T follicular helper cell (primary cell): ENCODE measurements around the gene TRIM17.

ENCODE experiments used
- DNase-seq: peaks from one replicate; pipeline ENCODE4 v3.0.0-alpha.2; 2020; ENCODE audit warnings: low read depth

Gene TRIM17

DNA sequence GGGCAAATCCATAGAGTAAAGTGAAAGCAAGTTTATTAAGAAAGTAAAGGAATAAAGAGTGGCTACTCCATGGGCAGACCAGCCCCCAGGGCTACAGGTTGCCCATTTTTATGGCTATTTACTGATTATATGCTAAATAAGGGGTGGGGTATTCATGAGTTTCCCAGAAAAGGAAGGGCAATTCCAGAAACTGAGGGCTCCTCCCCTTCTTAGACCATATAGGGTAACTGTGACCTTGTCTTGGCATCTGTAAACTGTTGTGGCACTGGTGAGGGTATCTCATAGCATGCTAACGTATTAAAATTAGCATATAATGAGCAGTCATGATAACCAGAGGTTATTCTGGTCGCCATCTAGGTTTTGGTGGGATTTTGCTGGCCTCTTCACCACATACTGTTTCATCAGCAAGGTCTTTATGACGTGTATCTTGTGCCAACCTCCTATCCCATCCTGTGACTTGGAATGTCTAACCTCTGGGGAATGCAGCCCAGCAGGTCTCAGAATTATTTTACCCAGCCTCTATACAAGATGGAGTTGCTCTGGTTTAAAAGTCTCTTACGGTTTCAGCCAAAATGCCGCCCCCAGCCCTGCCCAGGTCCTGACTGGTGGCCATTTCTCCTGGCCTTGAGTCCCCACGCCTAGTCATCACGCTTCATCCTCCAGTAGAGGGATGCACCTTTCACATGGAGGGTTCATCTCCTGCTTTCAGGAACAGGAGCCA is 982 bp upstream of the TRIM17 start:
- DNase-seq, result no peak

DNA sequence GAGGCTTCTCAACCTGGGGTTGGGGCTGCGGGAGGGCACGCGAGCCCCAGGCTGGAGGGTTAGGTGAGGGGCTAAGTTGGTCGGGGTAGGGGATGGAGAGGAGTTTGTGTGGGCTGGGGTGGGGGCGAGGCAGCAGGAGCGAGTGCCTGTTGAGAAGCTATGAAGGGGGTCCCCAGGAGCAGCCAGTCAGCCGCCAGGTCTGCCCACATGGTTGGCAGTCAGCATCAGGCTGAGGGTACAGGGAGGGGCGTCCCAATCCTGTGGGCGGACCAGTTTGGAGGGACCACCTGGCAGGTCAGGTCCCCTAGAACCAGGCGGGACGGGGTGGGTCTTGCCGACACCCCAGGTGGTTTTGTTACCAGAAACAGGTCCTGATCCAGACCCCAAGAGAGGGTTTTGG is 400 bp upstream of the TRIM17 start:
- no peak for DNase-seq

DNA sequence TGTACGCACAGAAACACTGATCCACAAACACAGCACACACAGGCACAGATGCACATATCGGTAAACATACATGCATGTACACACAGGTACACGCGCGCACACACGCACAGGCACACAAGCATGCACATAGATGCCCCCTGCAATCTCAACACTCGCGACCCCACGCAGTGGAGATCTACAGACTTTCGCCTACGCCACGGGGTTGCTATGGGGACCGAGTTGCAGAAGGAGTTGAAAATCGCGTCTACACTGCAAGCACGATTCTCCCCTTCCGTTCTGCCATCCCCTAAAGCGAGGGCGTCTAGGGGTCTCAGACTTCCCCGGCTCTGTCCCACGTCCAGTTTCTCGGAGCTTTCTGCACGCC is 826 bp downstream of the TRIM17 start:
- no peak for DNase-seq

DNA sequence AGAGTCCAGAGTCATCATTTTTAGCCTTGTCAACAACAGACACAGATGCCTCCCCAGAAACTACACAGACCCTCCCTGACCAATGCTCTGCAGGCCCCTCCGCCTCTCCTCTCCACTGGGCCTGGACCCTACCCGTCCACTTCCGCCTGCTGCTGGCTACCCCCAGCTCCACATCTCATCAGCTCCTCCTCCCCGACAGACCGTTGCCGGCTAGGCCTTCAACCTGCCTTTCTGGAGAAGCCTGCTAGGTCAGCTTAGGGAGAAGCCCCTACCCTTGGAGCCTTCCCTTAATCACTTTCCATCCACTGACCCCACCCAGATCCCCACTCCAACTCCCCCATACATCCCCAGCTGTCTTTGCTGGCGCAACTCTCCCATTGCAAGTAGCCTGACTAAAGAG is 1.4 kb downstream of the TRIM17 start:
- no peak for DNase-seq

DNA sequence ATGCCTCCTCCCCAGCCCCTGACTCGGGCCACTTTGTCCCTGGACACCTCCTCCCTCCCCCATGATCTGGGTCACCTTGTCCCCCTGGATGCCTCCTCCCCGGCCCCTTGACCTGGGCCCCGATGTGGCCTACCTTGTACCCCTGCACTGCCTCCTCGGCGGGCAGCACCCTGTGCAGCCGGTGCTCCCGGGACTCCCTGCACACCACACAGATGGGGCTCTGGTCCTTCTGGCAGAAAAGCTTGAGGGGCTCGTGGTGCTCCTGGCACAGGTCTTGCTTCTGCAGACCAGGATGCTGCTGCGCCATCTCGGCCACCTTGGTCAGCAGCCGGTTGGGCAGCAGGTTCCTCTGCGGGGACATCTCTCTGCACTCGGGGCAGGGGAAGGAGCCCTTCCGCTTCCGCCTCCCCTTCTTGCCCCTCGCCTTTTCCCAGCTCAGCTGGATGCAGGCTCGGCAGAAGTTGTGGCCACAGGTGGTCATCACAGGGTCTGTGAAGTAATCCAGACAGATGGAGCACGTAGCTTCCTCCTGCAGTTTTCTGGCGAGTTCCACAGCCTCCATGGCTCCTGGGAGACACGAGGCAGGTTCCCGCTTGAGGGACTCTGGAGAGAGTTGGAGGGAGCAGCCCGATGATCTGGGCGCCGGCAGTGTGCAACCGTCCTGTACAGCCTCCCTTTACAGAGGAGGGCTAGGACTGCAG is 2.0 kb downstream of the TRIM17 start:
- DNase-seq, result no peak

DNA sequence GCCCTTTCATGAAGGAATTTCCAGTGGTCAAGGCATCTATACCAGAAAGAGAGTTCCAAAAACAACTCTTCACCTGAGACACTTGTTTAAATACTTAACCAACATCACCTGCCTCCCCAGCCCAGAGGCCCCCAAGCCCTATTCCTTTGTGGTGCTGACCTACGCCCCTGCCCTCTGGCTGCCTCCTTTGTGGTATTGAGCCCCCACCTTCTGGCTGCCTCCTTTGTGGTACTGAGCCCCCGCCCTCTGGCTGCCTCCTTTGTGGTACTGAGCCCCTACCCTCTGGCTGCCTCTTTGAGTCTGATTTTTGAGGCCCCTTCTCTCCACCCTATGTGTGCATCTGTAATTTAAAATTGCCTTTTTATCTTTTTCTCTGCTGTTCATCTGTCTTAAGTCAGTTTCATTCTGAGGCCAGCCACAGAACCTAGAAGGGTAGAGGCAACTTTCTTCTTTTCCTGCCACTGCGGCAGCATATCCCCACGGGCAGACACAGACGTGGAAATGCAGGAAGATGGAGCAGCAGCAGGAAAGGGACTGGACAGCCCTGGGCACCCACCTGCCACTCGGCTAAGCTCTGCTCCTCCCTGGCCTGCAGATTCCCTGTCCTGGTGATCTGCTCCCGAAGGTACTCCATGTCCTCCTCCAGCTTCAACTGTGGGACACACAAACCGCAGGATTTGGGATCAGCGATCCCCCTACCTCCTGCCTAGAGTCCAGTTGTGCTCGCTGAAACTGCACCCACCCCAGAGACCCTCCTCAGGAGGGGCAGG is 3.2 kb downstream of the TRIM17 start:
- no peak for DNase-seq

DNA sequence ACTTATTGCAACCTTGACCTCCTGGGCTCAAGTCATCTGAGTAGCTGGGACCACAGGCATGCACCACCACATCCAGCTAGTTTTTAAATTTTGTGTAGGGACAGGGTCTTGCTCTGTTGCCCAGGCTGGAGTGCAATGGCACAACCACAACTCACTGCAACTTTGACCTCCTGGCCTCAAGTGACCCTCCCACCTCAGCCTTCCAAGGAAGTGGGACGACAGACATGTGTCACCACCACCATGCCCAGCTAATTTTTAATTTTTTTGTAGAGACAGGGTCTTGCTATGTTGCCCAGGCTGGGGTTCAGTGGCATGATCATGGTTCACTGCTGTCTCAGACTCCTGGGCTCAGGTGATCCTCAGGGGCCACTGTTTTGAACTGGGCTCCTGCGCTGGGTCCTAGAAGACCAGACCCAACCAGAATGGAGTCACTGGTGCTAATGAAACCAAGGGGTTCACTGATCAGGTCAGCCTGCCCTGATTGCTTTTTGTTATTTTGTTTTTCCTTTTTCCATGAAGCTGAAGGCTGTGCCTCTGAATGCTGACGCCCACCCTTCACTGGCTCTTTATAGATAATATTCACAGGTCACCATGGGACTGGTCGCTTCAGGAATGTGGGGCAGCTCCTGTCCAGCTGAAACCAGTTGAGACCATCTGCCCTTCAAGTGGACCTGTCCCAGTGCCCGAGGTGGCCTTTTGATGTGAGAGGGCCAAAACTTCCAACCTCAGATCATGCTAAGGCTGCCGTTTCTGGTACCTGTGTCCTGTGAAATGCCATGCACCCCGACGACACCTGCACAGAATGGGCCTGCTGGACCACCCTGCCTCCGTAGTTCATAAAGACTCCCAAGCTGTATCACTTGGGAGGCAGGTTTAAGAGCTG is 4.9 kb downstream of the TRIM17 start:
- DNase-seq, result no peak

DNA sequence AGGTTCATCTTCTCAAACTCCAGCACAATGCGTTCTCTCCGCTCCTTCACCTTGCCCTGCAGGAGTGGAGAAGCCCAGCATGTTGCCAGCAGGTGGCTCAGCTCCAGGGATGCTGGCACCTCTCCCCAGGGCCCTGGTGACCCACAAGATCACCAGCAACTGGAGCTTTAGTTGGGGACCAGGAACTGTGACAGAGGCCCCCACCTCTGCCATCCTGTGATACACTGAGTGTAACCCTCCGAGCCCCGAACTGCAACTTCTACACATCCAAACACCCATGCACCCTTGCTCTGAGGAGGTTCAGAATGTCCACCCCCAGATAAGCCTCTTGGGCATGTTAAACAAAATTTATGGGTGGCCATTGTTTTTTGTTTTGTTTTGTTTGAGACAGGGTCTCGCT is 5.5 kb downstream of the TRIM17 start:
- no peak for DNase-seq

DNA sequence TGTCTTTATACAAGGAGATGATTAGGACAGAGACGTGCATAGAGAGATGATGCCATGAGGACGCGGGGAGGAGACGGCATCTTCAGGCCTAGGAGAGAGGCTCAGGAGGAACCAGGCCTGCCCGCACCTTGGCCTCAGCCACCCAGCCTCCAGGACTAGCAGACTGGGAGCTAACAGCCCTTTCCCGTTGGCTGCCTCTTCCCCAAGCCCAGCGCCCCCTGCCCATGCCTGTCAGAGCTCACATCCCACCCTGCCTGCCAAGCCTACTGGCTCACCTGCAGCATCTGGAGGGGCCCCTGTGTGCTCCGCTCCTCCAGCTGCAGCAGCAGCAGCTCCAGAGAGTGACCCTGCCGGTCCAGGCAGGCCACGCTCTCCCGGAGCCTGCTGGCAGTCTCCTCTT is 6.0 kb downstream of the TRIM17 start:
- no peak for DNase-seq

DNA sequence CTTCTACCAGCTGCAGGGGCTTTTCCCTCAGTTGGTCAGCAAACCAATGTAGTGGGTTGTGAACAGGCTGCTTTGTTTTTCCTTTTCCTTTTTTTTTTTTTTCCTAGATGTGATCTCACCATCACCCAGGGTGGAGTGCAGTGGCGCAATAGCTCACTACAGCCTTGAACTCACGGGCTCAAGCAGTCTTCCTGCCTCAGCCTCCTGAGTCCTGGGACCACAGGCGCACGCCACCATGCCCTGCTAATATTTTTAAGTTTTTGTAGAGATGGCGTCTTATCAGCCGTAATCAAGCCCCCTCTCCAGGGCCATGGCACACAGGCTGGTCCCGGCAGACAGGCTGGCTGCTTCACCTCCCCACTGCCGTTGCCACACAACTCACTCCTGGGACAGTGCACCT is 6.6 kb downstream of the TRIM17 start:
- no peak for DNase-seq

DNA sequence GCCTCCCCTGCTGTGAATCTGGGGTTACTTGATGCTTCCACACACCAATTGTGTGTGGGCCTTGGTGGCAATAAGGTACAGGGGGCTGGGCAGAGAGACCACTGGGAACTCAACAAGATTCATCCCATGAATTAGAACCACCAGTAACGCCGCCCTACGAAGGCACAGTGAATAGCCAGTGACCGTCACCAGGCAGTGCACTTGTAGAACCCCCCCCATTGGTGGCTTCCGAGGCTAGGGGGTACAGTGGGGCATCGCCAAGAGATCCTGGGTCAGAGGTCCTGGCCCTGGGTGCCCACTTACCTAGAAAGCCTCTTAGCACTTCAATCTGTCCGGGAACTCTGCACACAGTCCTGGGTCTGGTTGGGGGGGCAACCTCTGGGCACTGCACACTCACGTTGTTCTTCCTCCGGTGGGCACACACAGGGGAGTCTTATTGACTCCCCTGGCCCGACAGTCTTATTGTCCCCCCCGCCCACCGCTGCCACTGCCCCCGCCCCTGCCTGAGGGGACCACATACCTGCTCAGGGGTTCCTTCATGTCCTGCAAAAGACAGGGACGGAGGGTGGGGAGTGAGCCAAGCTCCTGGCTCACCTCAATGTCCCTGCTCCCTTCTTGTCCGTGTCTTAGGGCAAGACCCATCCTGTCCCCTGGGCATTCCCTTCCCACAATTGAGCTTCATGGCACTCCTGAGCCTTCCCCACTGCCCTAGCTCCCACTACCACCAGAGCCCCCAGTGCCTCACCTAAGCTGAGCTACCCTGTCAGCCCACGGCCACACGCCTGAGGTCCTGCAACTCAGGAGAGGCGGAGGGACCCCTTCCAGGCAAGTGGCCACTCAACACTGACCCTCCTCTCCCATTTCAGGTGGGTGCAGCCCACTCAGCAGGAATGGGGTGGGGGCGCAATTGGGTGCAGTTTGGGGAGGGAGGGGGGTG is 7.5 kb downstream of the TRIM17 start:
- no peak for DNase-seq

DNA sequence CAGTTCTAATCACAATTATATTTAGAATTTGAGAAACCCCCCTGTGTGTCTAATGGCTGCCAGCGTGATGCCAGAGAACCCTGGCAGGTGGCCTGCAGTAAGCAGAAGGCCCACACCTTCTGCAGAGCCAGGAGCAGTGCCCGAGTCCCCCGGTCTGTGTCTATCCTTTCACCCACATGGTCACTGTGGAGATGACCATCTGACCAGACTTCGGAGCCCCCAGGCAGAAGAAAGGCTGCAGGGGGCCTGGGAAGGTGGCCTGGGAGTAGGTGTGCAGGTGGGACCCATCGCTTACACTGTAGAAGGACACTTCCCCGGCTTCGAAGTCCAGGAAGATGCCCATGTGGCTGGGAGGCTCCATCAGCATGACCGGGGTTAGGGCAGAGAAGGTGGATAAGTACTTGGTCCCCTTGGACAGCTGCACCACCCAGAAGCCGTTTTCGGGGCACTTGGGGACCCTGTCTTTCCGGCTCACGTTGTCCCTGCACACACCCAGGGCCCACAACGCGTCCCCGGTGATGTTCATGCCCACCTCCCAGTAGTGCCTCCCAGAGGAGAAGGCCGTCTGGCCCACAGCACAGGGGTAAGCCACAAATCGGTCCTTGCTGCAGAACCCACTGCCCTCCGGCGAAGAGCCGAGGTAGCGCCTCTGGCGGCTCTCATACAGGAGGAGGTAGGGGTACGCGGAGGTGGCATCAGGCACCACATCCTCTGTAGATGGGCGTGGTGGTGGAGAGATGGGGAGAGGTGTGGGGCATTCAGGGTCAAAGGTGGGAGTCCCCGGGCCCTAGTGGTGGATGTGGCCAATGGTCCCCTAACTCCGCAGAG is 8.4 kb downstream of the TRIM17 start:
- DNase-seq, result no peak

DNA sequence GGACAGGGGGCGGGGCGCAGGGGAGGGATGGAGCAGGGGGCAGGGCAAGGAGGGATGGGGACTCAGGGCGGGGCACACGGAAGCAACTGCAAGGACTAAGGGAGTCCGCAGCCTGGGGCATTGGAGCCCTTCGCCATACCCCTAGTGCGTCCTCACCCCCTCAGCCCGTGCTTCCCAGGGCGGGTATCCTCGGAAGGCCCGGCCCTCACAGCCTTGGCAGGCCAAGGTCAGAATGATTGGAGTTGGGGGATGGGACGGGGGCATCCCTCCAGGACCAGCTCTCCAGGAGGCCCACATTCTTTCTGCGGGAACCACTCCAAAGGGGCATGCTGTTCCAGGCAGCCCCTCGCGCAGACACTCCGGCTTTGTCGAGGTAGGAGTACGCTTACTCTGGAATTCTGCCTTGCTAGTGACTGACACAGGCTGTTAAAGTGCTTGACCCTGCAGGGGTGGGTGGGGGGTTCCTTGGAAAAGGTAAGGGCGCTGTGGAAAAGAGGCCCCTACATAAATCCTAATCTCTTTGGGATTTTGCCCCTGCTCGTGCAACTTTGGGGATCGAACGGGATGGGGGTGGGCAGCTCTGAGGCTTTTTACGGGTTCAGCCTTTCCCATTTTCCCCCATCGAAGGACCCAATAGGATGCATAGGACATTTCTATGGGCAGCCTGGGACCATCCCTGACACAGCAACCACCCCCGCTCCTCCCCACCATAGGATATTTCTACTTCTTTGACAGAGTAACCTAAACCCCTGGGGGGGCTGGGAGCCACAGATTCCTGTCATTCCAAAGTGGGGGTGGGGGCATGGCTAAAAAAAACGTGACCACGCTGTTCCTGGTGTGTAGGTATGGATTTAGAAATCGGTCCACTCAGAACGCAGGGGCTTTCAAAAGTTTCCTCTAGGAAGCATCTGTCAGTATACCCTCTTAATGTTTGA is 9.3 kb downstream of the TRIM17 start:
- DNase-seq, result no peak

DNA sequence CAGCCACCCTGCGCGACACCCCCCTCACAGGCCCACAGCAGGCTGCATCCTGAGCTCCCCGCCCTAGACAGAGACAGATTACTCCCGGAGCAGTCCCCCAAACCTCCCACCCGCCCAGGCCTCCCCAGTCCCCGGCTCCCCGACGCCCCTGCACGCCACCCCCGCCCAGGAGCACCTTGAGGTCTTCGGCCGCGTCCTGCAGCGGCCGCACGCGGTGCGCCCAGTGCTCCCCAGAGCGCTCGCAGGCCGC is 10.8 kb downstream of the TRIM17 start:
- DNase-seq, result no peak

DNA sequence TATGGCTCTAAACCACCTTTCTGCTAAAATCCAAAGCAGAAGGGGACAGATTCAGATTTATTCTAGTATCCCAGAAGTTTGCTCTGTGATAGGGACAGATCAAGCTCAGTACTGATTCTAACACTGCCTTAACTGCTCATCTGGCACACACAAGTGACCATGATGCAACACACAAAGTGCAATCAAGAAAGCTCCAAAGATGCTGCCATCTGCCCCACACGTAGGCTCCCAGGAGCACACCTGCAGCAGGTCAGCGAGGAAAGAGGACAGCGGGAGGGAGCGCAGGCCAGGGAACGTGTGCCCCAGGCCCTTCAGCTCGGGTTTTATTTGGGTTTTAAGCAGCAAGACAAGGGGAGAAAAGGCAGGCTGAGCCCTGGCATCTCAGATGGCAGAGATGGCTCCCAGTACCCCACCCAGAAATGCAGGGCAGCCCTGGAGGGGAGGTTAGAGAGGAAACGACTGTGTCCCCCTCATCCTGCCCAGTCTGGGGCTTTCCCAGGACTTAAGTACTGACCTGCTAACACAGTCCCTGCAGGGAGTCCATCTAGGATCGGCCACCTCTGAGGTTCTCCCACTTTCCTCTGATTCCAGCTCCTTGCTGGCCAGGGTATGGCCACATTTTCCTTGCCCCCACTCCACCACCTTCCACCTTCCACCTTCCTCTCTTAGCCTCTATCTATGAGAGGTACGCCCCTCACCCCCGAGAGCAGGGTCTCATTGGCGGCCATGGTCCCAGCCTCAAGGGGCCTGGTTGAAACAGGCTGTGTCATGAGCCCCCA is 11.3 kb downstream of the TRIM17 start:
- no peak for DNase-seq

DNA sequence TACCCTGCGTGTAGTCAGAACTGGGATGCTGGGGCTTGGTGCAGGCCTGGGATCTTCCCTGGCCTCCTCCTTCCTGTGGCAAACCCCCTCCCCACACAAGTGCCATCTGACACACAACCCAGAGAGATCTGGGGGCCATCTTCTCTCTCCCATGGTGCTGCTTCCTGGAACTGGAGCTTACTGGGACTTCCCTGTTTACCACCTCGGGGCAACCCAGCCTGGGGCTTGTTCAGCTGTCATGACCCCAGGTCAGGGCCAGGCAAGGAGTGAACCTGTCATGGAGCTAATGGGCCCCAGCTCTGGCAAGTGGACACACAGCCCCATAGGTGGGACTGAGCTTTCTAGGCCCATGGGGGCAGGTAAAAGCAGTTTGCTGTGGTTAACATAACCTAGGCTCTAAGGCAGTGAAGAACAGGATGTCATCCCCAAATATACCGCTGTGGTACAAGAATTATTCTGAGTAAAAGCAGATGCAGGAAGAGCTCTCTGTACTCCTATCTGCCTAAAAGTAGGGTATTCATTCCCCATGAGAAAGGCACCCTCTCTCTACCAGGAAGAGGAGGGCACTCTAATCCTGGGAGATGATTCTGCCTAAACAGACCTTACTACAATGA is 12.4 kb downstream of the TRIM17 start:
- no peak for DNase-seq

DNA sequence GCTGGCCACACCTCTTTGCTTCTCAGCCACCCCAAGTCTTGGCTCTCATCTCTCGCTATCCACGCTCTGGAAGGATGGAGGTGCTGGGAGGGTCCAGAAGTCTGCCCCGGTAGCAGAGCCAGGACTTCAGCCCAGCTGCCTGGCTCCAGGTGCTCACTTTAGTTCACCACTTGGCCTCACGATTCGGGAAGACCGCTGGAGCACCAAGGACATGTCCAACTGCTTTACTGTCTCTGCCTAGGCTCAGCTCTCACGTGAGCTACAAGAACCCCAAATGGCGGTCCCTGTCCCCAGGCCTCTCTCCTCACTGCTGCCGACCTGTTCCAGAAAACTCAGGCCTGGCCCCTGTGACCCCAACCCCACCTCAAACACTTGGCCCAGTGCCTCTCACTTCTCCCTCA is 13.4 kb downstream of the TRIM17 start:
- DNase-seq, result no peak

DNA sequence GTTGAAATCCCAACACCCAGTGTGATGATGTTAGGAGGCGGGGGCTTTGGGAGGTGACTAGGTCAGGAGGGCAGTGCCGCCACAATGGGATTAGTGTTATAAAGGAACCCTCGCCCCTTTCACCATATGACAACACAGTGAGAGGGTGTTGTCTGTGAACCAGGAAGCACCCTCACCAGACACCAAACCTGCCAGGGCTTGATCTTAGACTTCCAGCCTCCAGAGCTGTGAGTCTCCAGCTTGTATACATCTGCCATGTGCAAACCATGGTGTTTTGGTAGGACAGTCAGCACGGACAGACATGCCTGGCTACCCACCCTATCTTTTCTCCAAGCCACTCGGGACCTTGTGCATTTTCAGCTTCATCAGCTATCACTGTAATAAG is 14.0 kb downstream of the TRIM17 start:
- DNase-seq, result no peak
